Measurements from ENCODE around the gene CCL7. TPM values are rescaled to one million over a fixed set of nuclear protein-coding genes. Genes with fewer than 3 reads are reported as not detected.
"Not testable (repeated sequence)": the region's sequence is repeated elsewhere in the genome, so short reads cannot be mapped to it uniquely, and the experiment has no call there.

Gene CCL7
- total RNA-seq = not detected

GRCh38 chr17:34269969-34270368 is at the start of gene CCL7:
TSS of gene CCL7 (plus strand) at chr17:34270221. CDS start at chr17:34270291, 70 bp downstream.
- Mint-ChIP-seq H3K9me3 (no peaks in the 10 kb centered on the region), H3K36me3 (ENCODE audit: insufficient read depth) (no peaks in the 10 kb centered on the region), H3K4me1 (ENCODE audit: low read depth) (no peaks in the 10 kb centered on the region), H3K27me3 (ENCODE audit: low read depth) (peaks cover 47% of the 10 kb centered on the region), H3K4me3 (no peak within 1 kb of the TSS)
- no peak for DNase-seq
- ATAC-seq = no peak

- no peak for ATAC-seq
- Mint-ChIP-seq H3K4me3 (no peak overlapping the region), H3K4me1 (ENCODE audit: low read depth) (no peaks in the 10 kb centered on the region), H3K9me3 (no peaks in the 10 kb centered on the region), H3K27me3 (ENCODE audit: low read depth) (peaks cover 41% of the 10 kb centered on the region), H3K36me3 (ENCODE audit: insufficient read depth) (no peaks in the 10 kb centered on the region)
- no peak for DNase-seq
Measured at GRCh38 chr17:34220752-34221395, 49.1 kb upstream of the CCL7 start.

- H3K27me3 Mint-ChIP-seq (ENCODE audit: low read depth) = peaks cover 38% of the 10 kb centered on the region
- H3K4me3 Mint-ChIP-seq = no peak overlapping the region
- no peaks in the 10 kb centered on the region for H3K36me3 Mint-ChIP-seq (ENCODE audit: insufficient read depth)
- DNase-seq = no peak
- no peak for ATAC-seq
- no peaks in the 10 kb centered on the region for H3K4me1 Mint-ChIP-seq (ENCODE audit: low read depth)
- no peaks in the 10 kb centered on the region for H3K9me3 Mint-ChIP-seq
Measured at GRCh38 chr17:34221411-34221810, 48.6 kb upstream of the CCL7 start.

- Mint-ChIP-seq H3K4me3 (no peak overlapping the region), H3K27me3 (ENCODE audit: low read depth) (peaks cover 32% of the 10 kb centered on the region)
- ATAC-seq = no peak
Measured at GRCh38 chr17:34222722-34223497, 47.1 kb upstream of the CCL7 start.

GRCh38 chr17:34225046-34225445 is 45.0 kb upstream of the CCL7 start:
- Mint-ChIP-seq H3K9me3 (peaks cover 6% of the 10 kb centered on the region), H3K4me3 (no peak overlapping the region), H3K36me3 (ENCODE audit: insufficient read depth) (no peaks in the 10 kb centered on the region), H3K4me1 (ENCODE audit: low read depth) (no peaks in the 10 kb centered on the region), H3K27me3 (ENCODE audit: low read depth) (peaks cover 39% of the 10 kb centered on the region)
- DNase-seq = no peak
- no peak for ATAC-seq

More at GRCh38 chr17:34222722-34223497, 47.1 kb upstream of the CCL7 start:
- no peak for DNase-seq
- Mint-ChIP-seq H3K9me3 (no peaks in the 10 kb centered on the region), H3K4me1 (ENCODE audit: low read depth) (no peaks in the 10 kb centered on the region), H3K36me3 (ENCODE audit: insufficient read depth) (no peaks in the 10 kb centered on the region)

- Mint-ChIP-seq H3K9me3 (peaks cover 14% of the 10 kb centered on the region), H3K27me3 (ENCODE audit: low read depth) (peaks cover 41% of the 10 kb centered on the region), H3K4me3 (no peak overlapping the region), H3K36me3 (ENCODE audit: insufficient read depth) (no peaks in the 10 kb centered on the region), H3K4me1 (ENCODE audit: low read depth) (no peaks in the 10 kb centered on the region)
- DNase-seq (no peak), ATAC-seq (no peak)
Measured at GRCh38 chr17:34226011-34226743, 43.8 kb upstream of the CCL7 start.

GRCh38 chr17:34226744-34227034 is 43.3 kb upstream of the CCL7 start:
- Mint-ChIP-seq H3K36me3 (ENCODE audit: insufficient read depth) (no peaks in the 10 kb centered on the region), H3K4me1 (ENCODE audit: low read depth) (no peaks in the 10 kb centered on the region), H3K27me3 (ENCODE audit: low read depth) (peaks cover 39% of the 10 kb centered on the region), H3K4me3 (no peak overlapping the region), H3K9me3 (peaks cover 14% of the 10 kb centered on the region)
- ATAC-seq (no peak), DNase-seq (no peak)

- peaks cover 34% of the 10 kb centered on the region for H3K27me3 Mint-ChIP-seq (ENCODE audit: low read depth)
- H3K9me3 Mint-ChIP-seq = peaks cover 14% of the 10 kb centered on the region
- not testable (repeated sequence) for ATAC-seq
Measured at GRCh38 chr17:34227293-34227692, 42.7 kb upstream of the CCL7 start.

GRCh38 chr17:34227707-34228106 is 42.3 kb upstream of the CCL7 start:
- Mint-ChIP-seq H3K4me3 (no peak overlapping the region), H3K9me3 (peaks cover 14% of the 10 kb centered on the region), H3K27me3 (ENCODE audit: low read depth) (peaks cover 38% of the 10 kb centered on the region), H3K4me1 (ENCODE audit: low read depth) (no peaks in the 10 kb centered on the region), H3K36me3 (ENCODE audit: insufficient read depth) (no peaks in the 10 kb centered on the region)
- ATAC-seq = no peak
- DNase-seq = no peak

More at GRCh38 chr17:34227293-34227692, 42.7 kb upstream of the CCL7 start:
- not testable (repeated sequence) for H3K36me3 Mint-ChIP-seq (ENCODE audit: insufficient read depth); H3K4me1 Mint-ChIP-seq (ENCODE audit: low read depth); DNase-seq; H3K4me3 Mint-ChIP-seq

GRCh38 chr17:34228781-34229180 is 41.2 kb upstream of the CCL7 start:
- Mint-ChIP-seq H3K36me3 (ENCODE audit: insufficient read depth) (no peaks in the 10 kb centered on the region), H3K9me3 (peaks cover 14% of the 10 kb centered on the region), H3K4me3 (no peak overlapping the region), H3K4me1 (ENCODE audit: low read depth) (no peaks in the 10 kb centered on the region), H3K27me3 (ENCODE audit: low read depth) (peaks cover 35% of the 10 kb centered on the region)
- DNase-seq (no peak), ATAC-seq (no peak)

GRCh38 chr17:34230342-34230741 is 39.7 kb upstream of the CCL7 start:
- Mint-ChIP-seq H3K4me1 (ENCODE audit: low read depth) (no peaks in the 10 kb centered on the region), H3K36me3 (ENCODE audit: insufficient read depth) (no peaks in the 10 kb centered on the region), H3K9me3 (peaks cover 14% of the 10 kb centered on the region), H3K4me3 (no peak overlapping the region), H3K27me3 (ENCODE audit: low read depth) (peaks cover 29% of the 10 kb centered on the region)
- ATAC-seq = no peak
- DNase-seq = no peak

GRCh38 chr17:34234616-34235015 is 35.4 kb upstream of the CCL7 start:
- Mint-ChIP-seq H3K4me3 (no peak overlapping the region), H3K9me3 (peaks cover 12% of the 10 kb centered on the region), H3K36me3 (ENCODE audit: insufficient read depth) (no peaks in the 10 kb centered on the region), H3K4me1 (ENCODE audit: low read depth) (no peaks in the 10 kb centered on the region), H3K27me3 (ENCODE audit: low read depth) (peaks cover 18% of the 10 kb centered on the region)
- no peak for ATAC-seq
- no peak for DNase-seq

- DNase-seq = no peak
- Mint-ChIP-seq H3K4me3 (no peak overlapping the region), H3K36me3 (ENCODE audit: insufficient read depth) (no peaks in the 10 kb centered on the region), H3K4me1 (ENCODE audit: low read depth) (no peaks in the 10 kb centered on the region), H3K9me3 (peaks cover 5% of the 10 kb centered on the region), H3K27me3 (ENCODE audit: low read depth) (peaks cover 25% of the 10 kb centered on the region)
- ATAC-seq = no peak
Measured at GRCh38 chr17:34235389-34236028, 34.5 kb upstream of the CCL7 start.

- Mint-ChIP-seq H3K9me3 (no peaks in the 10 kb centered on the region), H3K36me3 (ENCODE audit: insufficient read depth) (no peaks in the 10 kb centered on the region), H3K4me1 (ENCODE audit: low read depth) (no peaks in the 10 kb centered on the region)
Measured at GRCh38 chr17:34236281-34236892, 33.6 kb upstream of the CCL7 start.

More at GRCh38 chr17:34236281-34236892, 33.6 kb upstream of the CCL7 start:
- ATAC-seq (no peak), DNase-seq (no peak)
- Mint-ChIP-seq H3K27me3 (ENCODE audit: low read depth) (peaks cover 18% of the 10 kb centered on the region), H3K4me3 (no peak overlapping the region)

Data from activated T-cell treated with anti-CD3 and anti-CD28 coated beads, Interleukin-2, amount 50 U/mL, for 4 hours (primary cell).